ENCODE measurements around the gene GOLGA6L9.
"Not testable (repeated sequence)": the region's sequence is repeated elsewhere in the genome, so short reads cannot be mapped to it uniquely, and the experiment has no call there.

Gene GOLGA6L9

DNA sequence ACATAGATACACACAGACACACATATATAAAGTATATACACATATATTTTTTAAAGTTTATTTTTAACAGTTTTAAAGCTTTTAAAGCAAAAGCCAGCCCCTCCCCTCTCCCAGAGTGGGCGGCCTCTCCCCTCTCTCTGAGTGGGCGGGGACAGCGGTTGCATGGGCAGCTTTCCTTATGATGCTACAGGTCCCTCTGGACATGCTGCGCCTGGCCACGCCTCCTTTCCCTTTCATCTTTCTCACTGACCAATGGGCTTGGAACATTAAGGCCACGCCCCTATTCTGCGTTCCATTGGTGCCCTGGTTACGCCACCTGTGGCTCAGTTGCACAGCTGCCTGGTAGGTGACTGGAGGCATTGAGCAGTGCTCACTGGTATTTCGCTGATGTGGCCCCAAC is at the start of gene GOLGA6L9:
TSS of gene GOLGA6L9 (plus strand) at position 124 of the 400 bp plus-strand sequence. CDS start at position 388, 264 bp downstream.
- not testable (repeated sequence) for DNase-seq

DNA sequence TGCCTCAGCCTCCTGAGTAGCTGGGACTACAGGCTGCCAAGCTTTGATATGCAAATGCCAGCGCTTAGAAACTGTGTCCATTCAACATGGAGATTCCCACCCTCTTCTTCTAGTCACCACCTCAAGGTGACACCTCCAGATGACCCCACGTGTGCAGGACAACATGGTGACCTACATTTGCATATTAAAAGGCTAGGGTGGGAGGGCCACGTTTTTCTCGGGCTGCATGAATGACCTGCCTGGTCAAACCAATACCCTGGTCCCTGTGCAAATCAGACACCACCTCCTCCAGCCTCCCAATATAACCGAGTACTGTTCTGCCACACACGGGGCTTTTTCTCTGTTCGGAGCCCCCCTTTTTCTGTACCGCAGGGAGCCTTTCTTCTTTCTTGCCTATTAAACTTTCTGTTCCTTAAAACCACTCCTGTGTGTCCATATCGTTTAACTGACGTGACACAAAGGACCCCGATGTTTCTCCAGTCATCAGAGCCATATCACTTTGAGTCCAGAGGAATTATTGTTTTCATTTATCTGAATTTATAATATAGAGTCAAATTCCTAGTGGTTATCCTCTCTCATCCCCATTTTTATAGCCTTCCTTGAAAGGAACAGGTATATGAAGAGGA is 48.2 kb upstream of the GOLGA6L9 start:
- DNase-seq, result not testable (repeated sequence)

DNA sequence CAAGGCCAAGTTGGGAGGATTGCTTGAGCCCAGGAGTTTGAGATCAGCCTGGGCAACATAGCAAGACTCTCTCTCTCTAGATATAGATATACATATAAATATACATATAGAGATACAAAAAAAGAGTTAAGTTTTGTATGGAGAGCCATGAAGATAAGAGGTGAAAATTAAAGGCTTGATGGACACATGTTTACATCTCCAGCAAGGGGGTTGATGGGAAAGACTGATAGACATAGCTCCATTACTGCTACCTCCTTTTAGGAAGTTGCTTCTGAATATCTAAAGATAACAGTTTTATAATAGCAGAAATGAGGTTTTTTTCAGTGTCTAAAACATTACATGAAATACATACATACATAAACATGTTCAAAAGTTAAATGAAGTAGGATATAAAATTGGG is 42.4 kb upstream of the GOLGA6L9 start:
- DNase-seq, result not testable (repeated sequence)

- not testable (repeated sequence) for DNase-seq
Observed at GRCh38 chr15:82390152-82390551, 39.5 kb upstream of the GOLGA6L9 start.

DNA sequence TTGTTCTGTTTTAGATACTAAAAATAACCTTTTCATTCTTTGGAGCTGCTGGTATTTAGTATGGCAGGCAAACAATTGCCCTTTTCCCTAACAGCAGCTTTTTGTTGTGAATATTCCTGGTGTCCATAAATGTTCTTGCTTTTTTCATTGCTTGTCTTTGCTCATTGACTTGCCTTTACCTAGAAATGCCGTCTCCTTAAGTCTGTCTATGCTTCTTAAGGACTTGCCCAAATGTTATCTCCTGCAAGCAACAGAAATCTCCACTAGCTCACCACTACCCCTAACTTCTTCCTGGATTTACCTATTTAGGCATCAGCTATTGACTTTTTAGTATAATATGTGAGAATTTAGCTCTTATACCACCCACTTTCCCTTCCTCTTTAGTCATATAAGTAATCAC is 37.5 kb upstream of the GOLGA6L9 start:
- not testable (repeated sequence) for DNase-seq

DNA sequence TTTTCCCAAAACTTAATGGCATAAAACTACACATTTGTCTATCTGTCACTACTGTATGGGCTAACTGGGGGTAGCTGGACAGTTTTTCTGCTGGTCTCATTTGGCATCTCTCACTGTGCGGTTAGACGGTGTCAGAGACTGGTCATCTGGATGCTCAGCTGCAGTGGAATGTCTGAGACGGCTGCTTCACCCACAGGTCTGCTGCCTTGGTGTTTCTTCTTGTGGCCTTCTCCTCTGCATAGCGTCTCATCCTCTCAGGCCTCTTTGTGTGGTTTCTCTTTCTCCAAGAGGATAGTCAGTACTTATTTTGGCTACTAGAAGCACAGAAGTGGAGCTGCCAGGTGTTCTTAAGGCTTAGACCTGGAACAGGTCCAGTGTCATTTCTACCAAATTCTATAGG is 35.9 kb upstream of the GOLGA6L9 start:
- no peak for DNase-seq

DNA sequence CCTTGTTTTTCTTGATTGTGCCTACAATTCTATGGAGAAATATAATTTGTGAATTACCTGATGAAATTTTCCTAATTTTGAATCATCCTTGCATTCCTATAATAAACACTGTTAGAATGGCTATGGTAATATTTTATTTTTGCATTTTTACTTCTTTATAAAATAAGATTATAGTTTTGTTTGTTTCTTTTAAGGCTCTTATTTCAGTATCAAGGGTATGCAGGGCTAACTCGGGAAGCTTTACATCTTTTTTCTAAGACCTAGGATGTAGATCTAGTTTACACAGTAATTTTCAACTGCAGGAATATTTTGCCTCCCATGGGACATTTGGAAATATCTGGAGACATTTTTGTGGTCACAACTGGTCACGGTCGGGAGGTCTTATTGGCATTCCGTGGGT is 33.8 kb upstream of the GOLGA6L9 start:
- not testable (repeated sequence) for DNase-seq

GRCh38 chr15:82397817-82398216 is 31.8 kb upstream of the GOLGA6L9 start:
- DNase-seq, result no peak

DNA sequence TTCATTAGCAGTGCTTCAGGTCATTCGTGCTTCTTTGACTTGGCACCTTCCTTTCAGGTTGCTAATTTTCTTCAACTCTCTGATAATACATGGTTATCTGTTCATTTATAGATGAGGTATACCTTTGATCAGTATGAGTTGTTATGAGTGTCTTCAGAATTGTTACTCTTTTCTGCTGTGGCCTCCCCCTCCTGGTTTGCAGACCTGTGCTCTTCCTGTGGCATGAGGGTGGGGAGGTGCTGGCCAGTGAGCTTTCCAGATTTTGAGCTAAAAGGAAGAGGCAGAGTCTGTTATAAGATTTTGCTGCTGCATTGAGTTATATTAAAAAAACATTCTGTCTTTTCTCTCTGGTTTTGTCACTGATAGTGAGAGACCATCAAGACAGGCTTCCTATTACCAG is 30.8 kb upstream of the GOLGA6L9 start:
- DNase-seq, result no peak

DNA sequence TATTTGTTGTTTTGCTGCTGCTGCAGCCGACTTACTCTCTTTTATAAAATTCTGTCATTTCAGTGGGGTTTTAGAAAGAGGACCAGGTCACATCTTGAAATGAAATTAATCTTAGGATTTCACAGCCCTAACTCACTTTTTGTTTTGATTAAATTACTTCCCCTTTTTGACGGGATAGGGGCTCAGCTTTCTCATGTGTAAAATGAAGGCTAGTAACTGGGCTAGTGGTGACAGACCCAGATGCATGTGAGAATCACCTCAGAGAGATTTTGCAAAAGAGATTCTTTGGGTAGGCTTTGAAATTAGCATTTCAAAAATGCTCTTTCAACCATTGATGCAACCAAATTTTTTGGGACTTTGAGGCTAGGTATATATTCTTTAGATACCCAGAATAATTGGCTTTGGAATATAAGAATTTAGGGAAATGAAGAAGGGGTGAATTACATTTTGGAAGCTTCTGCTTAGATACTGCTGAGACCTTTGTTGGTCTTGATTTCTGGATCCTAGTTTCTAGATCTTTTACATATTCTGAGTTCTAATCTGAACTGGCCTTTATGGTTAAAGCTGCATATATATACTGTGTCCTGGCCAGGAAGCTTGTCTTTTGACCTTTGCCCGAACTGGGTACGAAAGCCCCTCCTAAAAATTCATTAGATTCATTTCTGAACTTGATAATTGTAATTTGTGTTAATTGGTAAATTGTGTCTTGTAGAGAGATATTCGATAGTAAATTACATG is 30.1 kb upstream of the GOLGA6L9 start:
- DNase-seq, result not testable (repeated sequence)

- not testable (repeated sequence) for DNase-seq
Observed at GRCh38 chr15:82401918-82402317, 27.7 kb upstream of the GOLGA6L9 start.

DNA sequence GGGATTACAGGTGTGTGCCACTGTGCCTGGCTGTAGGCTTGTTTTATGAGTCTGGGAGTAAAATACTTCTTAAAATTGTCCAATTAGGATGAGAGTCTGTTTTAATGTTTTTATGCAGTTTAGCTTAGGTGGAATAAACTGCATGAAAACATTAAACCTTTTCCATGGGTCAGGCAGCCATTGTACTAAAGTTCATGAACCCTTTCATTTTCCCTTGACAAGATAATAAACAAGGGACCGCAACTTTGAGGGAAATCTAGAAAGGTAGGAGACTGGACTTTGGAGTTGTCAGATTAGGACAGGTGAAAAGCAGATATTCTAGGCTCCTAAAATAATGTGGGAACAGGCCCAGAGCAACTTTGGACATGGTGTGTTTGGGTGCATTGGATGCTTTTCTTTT is 27.3 kb upstream of the GOLGA6L9 start:
- not testable (repeated sequence) for DNase-seq

GRCh38 chr15:82406211-82406610 is 23.4 kb upstream of the GOLGA6L9 start:
- DNase-seq, result not testable (repeated sequence)

- not testable (repeated sequence) for DNase-seq
Observed at GRCh38 chr15:82410306-82410705, 19.3 kb upstream of the GOLGA6L9 start.

DNA sequence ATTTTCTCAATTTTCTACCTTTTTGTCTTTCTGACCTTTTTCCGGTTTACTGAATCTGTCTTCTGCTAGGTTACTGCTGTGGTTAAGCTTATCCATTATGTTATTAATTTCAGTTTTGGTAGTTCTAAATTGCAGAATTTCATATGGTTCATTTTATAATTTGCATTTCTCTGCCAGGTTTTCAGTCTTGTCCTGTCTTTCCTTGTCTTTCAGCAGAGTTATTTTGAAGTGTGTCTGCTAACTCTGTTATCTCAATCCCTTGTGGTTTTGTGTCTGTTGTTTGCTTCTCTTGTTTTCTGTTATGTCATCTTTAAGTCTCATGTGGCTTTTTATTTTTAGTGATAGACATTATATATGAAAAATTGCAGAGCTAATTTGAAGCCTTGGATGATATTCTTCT is 18.0 kb upstream of the GOLGA6L9 start:
- DNase-seq, result not testable (repeated sequence)

DNA sequence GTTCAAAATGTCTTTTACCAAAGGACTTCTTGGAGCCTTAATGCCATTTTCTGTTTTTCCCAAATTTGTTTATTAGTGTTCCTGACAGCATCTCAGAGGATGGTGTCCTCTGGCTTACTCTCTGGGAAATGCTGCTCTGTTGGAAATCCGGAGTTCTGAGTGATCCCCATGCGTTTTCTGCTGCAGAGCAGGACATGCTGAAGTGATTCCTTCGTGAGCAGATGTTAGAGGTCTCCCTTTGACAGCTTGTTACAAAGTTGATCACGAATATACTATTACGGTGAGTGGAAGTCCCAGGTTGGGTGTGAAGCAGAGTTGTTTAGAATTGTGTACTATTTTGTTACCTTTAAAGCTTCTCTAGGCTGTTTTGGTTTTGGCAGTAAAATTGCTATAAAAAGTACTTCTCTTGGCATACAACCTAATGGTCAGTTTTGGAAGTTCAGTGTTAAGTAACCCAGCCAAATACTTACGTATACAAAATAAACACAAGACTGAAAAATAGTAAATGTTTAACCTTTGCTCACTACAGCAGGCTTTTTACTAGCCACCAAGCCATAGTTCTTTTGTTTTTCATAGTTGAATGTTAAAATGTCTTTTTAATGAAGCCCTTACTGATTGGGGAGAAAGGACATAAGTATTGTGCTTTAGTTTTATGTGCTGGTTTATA is 15.0 kb upstream of the GOLGA6L9 start:
- not testable (repeated sequence) for DNase-seq

- not testable (repeated sequence) for DNase-seq
Observed at GRCh38 chr15:82420516-82420915, 9.1 kb upstream of the GOLGA6L9 start.

GRCh38 chr15:82420966-82421365 is 8.7 kb upstream of the GOLGA6L9 start:
- not testable (repeated sequence) for DNase-seq

DNA sequence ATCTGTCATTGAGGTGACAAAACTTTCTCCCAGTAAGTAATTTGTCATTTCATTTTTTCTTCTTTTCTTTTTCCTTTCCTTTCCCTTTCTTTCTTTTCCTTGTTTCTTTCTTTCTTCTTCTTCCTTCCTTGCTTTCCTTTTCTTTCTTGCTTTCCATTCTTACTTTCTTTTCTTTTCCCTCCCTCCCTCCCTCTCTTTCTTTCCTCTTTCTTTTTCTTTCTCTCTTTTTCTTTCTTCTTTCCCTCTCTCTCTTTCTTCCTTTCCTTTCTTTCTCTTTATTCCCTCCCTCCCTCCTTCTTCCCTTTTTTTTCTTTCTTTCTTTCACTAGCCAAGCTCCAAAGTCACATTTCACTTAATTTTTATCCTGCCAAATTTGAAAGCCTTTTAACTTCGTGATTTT is 2.5 kb upstream of the GOLGA6L9 start:
- DNase-seq, result not testable (repeated sequence)

- DNase-seq, result not testable (repeated sequence)
Observed at GRCh38 chr15:82445420-82445819, 15.8 kb downstream of the GOLGA6L9 start.

- DNase-seq, result not testable (repeated sequence)
Observed at GRCh38 chr15:82457336-82457735, 27.7 kb downstream of the GOLGA6L9 start.

DNA sequence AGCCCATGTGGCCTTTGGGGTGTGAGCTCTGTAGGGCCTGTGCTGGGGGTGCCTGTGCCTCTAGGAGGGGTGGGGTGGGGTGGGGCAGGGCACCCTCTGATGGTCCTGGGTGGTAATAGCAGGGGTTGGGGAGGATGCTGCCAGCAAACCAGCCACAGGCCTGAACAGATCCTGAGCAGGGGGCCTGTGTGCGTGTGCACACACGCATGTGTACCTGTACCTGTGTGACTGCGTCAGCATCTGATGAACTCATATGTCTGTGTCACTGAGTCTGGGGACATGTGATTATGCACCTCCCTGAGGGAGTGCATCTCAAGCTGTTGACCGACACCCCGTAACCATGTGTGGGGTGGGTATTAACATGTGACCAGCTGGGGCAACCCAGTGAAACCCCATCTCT is 36.0 kb downstream of the GOLGA6L9 start:
- not testable (repeated sequence) for DNase-seq

- not testable (repeated sequence) for DNase-seq
Observed at GRCh38 chr15:82468205-82468604, 38.6 kb downstream of the GOLGA6L9 start.

GRCh38 chr15:82469381-82469780 is 39.8 kb downstream of the GOLGA6L9 start:
- not testable (repeated sequence) for DNase-seq
